PC-3 (cell line): ENCODE data around the gene MED13.

Experiments
- CTCF ChIP-seq: fragments of 300-600 bp; sonication (generic); conservative IDR thresholded peaks from 2 replicates; pipeline ENCODE4 v1.5.1; 2017; ENCODE audit warnings: antibody characterized with exemption, low read depth, mild to moderate bottlenecking, low read length
- EZH2 ChIP-seq: fragments of 300-600 bp; sonication (generic); IDR thresholded peaks from one replicate; pipeline ENCODE4 v1.6.1; 2017; ENCODE audit warnings: antibody characterized with exemption, mild to moderate bottlenecking, low read length; ENCODE audit not compliant: unreplicated experiment

- TF ChIP-seq CTCF (no peak), EZH2 (no peak)
These were observed 6.5 kb downstream of the MED13 start for GRCh38 chr17:62058611-62059010.
